MCF 10A (cell line): ENCODE results near the gene PHF21B. TPM values are rescaled to one million over a fixed set of nuclear protein-coding genes. Genes with fewer than 3 reads are reported as not detected.
"Not testable (repeated sequence)": the region's sequence is repeated elsewhere in the genome, so short reads cannot be mapped to it uniquely, and the experiment has no call there.

ENCODE experiments used
- BruUV-seq: library from RNA; stranded (reverse); fragments of 400-500 nt; replicated peaks from 2 replicates; lab custom pipeline; 2021; lab: Mats Ljungman, UMichigan
- CTCF ChIA-PET: fragments of 300-600 bp; sonication (Branson Sonifier 250); formaldehyde crosslinking; extraction: SDS; loops from one replicate; lab custom pipeline; 2021; ENCODE audit warnings: antibody characterized with exemption, inconsistent platforms; lab: Yijun Ruan, JAX
- POLR2A ChIA-PET: fragments of 300-600, 350-650 bp; sonication (Branson Sonifier 250); formaldehyde crosslinking; extraction: SDS; loops from one replicate; lab custom pipeline; 2020; ENCODE audit warnings: antibody characterized with exemption, inconsistent platforms; lab: Yijun Ruan, JAX
- DNase-seq: peaks from one replicate; pipeline ENCODE4 v3.0.0-alpha.2; 2018; ENCODE audit not compliant: unreplicated experiment
- H3K27ac Mint-ChIP-seq: one replicate; pipeline ENCODE4 v1.8.0; 2022; ENCODE audit warnings: mild to moderate bottlenecking, low read depth, mixed read lengths; ENCODE audit not compliant: unreplicated experiment
- H3K27me3 Mint-ChIP-seq: one replicate; pipeline ENCODE4 v1.8.0; 2022; ENCODE audit warnings: mixed read lengths; ENCODE audit not compliant: insufficient read depth, unreplicated experiment
- H3K36me3 Mint-ChIP-seq: one replicate; pipeline ENCODE4 v1.8.0; 2022; ENCODE audit warnings: mild to moderate bottlenecking, moderate library complexity, mixed read lengths; ENCODE audit not compliant: insufficient read depth, unreplicated experiment
- H3K4me1 Mint-ChIP-seq: one replicate; pipeline ENCODE4 v1.8.0; 2022; ENCODE audit warnings: mixed read lengths; ENCODE audit not compliant: insufficient read depth, unreplicated experiment
- H3K4me3 Mint-ChIP-seq: one replicate; pipeline ENCODE4 v1.8.0; 2022; ENCODE audit warnings: mild to moderate bottlenecking, moderate library complexity, mixed read lengths; ENCODE audit not compliant: unreplicated experiment
- H3K9me3 Mint-ChIP-seq: one replicate; pipeline ENCODE4 v1.8.0; 2022; ENCODE audit warnings: mixed read lengths; ENCODE audit not compliant: unreplicated experiment
- CTCF ChIP-seq: fragments of 200-600 bp; IDR thresholded peaks from one replicate; pipeline ENCODE4 v1.8.0; 2022; ENCODE audit warnings: antibody characterized with exemption, mild to moderate bottlenecking; ENCODE audit not compliant: unreplicated experiment
- intact Hi-C: fragments of 100-400 bp; cut with micrococcal nuclease; formaldehyde crosslinking; loops from 2 replicates; pipeline ENCODE4 v1.14.1; 2022
- total RNA-seq: library from RNA; stranded (reverse); gene quantifications from 2 replicates; pipeline ENCODE4 v1.2.3, GENCODE V29; 2022

The PHF21B gene
- total RNA-seq, 1 experiment from 2014 or later, result 0.75 TPM

- Mint-ChIP-seq H3K27ac (no peak overlapping the region), H3K4me3 (no peak overlapping the region), H3K27me3 (no peaks in the 10 kb centered on the region), H3K4me1 (no peaks in the 10 kb centered on the region), H3K9me3 (peaks cover 12% of the 10 kb centered on the region), H3K36me3 (no peaks in the 10 kb centered on the region)
- no TSS peak for BruUV-seq
- POLR2A ChIA-PET, result no interaction called here
- DNase-seq, result no peak
- intact Hi-C loops, result no loop called here
- CTCF ChIA-PET, result no interaction called here
- TF ChIP-seq CTCF, result no peak
These were observed 85.7 kb downstream of the PHF21B start for GRCh38 chr22:44924098-44924497.

- H3K4me1 Mint-ChIP-seq, H3K27me3 Mint-ChIP-seq, H3K36me3 Mint-ChIP-seq, BruUV-seq, H3K4me3 Mint-ChIP-seq, intact Hi-C loops, H3K27ac Mint-ChIP-seq, DNase-seq, CTCF ChIA-PET: not testable (repeated sequence)
- POLR2A ChIA-PET, result interaction anchor here (0.6 kb wide), 2 partner anchors 35 to 62 kb away, joined by 3 to 4 read pairs; no protein-coding TSS in a partner anchor
- H3K9me3 Mint-ChIP-seq, result peaks cover 12% of the 10 kb centered on the region
These were observed 88.0 kb downstream of the PHF21B start for GRCh38 chr22:44921766-44922165.

- CTCF ChIA-PET, result interaction anchor here (0.6 to 0.8 kb wide), 2 partner anchors 60 to 531 kb away, joined by 3 read pairs; no protein-coding TSS in a partner anchor
- BruUV-seq, result no TSS peak
- Mint-ChIP-seq H3K4me3 (no peak overlapping the region), H3K9me3 (peaks cover 12% of the 10 kb centered on the region), H3K4me1 (no peaks in the 10 kb centered on the region), H3K36me3 (no peaks in the 10 kb centered on the region), H3K27ac (no peak overlapping the region), H3K27me3 (no peaks in the 10 kb centered on the region)
- TF ChIP-seq CTCF, result no peak
- POLR2A ChIA-PET, result no interaction called here
- DNase-seq, result no peak
- intact Hi-C loops, result no loop called here
These were observed 89.6 kb downstream of the PHF21B start for GRCh38 chr22:44920183-44920582.

GRCh38 chr22:44919691-44920090, 90.1 kb downstream of the PHF21B start:
- no peaks in the 10 kb centered on the region for H3K36me3 Mint-ChIP-seq
- no peak overlapping the region for H3K27ac Mint-ChIP-seq
- BruUV-seq, result no TSS peak
- no peak overlapping the region for H3K4me3 Mint-ChIP-seq
- no peaks in the 10 kb centered on the region for H3K27me3 Mint-ChIP-seq
- H3K9me3 Mint-ChIP-seq, result peaks cover 12% of the 10 kb centered on the region
- POLR2A ChIA-PET, result no interaction called here
- no peak for TF ChIP-seq CTCF
- H3K4me1 Mint-ChIP-seq, result no peaks in the 10 kb centered on the region
- intact Hi-C loops, result no loop called here
- CTCF ChIA-PET, result interaction anchor here (0.6 to 0.8 kb wide), 2 partner anchors 59 to 530 kb away, joined by 3 read pairs; no protein-coding TSS in a partner anchor
- DNase-seq, result no peak
